Stimulated activated CD4-positive, alpha-beta T cell treated with anti-CD3 and anti-CD28 coated beads, TNF-alpha, amount 100 ng/mL, for 48 hours (primary cell): Measurements from ENCODE around the gene HDAC2.
"Not testable (repeated sequence)": the region's sequence is repeated elsewhere in the genome, so short reads cannot be mapped to it uniquely, and the experiment has no call there.

Source experiments
- DNase-seq, 3 donors: peaks; one replicate each; pipeline ENCODE4 v3.0.0-alpha.2; 2020; ENCODE audit warnings: low read depth in 3 of 3

HDAC2 gene

GRCh38 chr6:113970805-113971676 lies at the start of gene HDAC2:
HDAC2 (minus strand) TSS chr6:113971148; CDS start chr6:113970908, 240 bp downstream.
- DNase-seq = peak; percentile 74 to 85 (median 78)

- DNase-seq = no peak
Observed at GRCh38 chr6:114020196-114020595, 49.2 kb upstream of the HDAC2 start.

DNA sequence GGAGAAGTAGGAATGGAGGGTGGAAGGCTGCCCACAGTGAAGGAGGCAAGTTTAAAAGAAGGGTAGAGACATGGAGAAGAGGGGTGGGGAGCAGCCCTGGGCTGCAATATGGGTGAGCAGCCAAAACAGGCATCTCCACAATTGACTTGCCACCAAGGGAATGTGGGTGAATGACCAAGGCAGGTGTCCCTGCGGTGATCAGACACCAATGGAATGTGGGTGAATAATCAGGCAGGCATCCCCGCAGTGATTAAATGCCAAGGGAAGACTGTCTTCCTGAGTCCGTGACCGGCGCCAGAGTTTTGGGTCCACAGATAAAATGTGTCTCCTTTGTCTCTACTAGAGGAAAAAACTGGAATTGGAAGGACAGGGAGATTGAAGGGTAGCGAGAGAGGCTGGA lies 46.2 kb upstream of the HDAC2 start:
- not testable (repeated sequence) for DNase-seq

DNA sequence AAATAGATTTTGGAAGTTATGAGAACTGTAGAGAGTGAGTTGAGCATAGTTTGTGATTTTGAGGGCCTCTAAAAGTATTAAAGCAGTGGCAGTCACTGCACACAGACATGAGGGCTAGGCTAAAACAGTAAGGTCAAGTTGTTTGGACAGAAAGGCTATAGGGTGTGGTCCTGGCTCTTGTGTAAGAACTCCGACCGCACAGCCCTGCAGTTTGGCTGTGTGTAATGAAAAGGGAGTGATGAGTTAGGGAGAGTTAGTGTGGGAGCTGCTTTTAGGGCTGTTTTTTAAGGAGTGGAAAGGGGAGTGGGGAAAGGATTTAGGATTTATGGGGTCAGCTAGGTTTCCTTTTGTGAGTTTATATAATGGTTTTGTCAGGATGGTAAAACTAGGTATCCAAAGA lies 43.2 kb upstream of the HDAC2 start:
- DNase-seq = not testable (repeated sequence)

DNA sequence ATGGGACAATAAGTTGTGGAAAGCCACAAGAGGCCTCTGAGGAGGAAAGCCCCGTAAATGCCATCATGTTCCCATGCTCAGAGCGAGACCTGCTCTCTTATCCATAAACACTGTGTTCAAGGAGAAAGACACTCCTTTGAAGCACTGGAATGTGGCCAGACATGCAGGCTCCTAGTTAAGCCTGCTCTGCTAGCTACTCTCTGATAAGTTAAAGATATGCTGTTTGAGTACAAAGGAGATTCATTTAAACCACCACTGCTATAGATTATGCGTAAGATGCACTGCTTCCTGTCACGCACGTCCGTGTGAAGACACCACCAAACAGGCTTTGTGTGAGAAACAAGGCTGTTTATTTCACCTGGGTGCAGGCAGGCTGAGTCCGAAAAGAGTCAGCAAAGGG lies 40.5 kb upstream of the HDAC2 start:
- DNase-seq = not testable (repeated sequence)

DNA sequence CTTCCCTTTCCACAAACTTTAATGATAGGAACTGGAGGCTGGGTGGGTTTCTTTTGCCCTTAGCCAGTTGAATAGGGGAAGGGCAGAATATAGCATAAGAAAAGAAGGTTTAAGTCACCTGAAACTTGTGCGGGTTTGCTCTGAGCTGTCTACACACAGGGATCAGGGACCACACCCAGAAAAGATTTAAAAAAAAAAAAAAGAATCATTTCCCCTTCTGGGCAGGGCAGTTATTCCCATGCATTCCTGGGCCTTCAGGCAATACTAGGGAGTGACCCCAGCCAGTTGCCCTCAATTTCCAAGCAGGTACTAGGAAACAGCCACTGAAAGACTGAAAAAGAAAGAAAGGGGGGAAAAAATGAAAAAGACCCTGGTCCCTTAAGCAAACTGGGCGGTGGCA lies 39.6 kb upstream of the HDAC2 start:
- no peak for DNase-seq

DNA sequence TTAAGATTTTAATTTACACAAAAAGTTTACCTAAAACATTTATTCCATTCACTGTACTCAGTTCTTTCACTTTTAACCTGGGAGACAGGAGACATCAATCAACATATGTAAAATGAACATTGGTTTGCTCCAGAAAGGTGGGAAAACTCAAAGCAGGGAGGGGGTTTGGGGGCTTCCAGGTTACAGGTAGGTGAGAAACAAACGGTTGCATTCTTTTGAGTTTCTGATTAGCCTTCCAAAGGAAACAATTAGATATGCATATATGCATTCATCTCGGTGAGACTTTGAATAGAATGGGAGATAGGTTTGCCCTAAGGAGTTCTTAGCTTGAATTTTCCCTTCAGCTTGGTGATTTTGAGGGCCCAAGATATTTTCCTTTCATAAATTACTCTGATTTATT lies 38.2 kb upstream of the HDAC2 start:
- no peak for DNase-seq

GRCh38 chr6:114008331-114008730 lies 37.4 kb upstream of the HDAC2 start:
- no peak for DNase-seq

- DNase-seq = no peak
Observed at GRCh38 chr6:114007516-114007915, 36.6 kb upstream of the HDAC2 start.

DNA sequence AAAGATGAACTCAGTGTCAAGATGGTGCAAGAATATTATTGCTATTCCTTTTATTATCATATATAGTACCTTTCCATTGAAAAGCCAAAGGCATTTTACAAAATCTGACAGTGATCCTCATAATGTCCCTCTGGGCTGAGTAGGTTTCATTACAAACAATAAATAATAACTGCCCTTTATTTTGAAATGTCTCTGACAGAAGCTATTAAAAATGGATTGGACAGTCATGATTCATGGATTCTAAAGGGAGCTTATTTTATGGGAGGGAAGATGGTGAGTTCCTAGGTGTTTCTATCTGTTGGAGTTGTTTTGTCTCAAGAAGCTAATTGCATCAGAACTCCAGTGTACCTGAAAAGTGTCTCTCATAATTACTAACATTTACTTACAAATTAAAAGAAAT lies 30.4 kb upstream of the HDAC2 start:
- no peak for DNase-seq

DNA sequence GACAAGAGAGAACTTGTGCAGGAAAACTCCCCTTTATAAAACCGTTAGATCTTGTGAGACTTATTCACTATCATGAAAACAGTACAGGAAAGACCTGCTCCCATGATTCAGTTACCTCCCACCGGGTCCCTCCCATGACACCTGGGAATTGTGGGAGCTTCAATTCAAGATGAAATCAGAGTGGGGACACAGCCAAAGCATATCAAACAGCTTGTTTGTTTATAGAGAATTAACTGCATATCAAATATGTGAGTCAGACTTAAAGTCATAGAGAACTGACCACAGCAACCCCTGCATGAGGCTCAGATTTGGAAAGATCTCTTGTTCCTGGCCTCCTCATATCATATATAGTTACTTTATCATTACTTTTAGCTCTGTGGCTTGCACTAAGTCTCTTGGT lies 29.1 kb upstream of the HDAC2 start:
- DNase-seq = no peak

DNA sequence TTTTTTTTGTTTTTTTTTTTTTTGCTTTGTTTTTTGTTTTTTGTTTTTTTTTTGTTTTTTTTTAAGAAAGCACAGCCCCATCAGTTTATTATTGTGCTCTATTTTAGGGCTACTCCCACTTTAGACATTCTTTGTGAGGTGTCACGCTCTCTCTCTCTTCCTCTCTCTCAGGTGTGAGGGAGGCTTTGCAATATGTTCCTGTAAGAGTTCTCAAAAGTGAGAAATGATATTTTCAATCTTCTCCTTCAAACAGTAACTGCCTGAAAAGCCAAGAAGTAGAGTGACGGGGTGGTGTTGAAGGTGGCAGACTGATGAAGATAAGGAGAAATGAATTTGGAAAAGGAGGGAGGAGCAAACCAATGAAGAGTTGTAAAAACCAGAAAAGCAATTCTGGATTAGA lies 28.3 kb upstream of the HDAC2 start:
- DNase-seq = no peak

GRCh38 chr6:113998811-113999210 lies 27.9 kb upstream of the HDAC2 start:
- DNase-seq = no peak

DNA sequence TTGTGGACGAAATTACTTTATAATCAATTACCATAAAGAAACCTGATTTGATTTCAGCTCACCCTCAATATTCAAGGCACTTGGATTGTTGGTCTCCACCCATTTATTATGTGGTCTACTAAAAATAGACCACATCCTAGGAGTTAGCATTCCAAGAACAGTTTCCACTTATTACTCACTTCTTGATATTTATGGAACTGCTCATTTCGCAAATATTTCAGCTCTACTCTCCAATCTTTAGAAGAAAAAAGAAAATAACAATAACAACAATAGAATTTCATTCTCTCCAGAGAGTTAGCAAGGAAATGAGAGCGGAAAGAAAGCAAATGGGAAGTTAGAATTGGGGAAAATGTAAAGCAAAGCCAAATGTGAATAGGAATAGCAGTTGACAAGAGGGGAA lies 26.2 kb upstream of the HDAC2 start:
- DNase-seq = no peak

GRCh38 chr6:113995634-113996033 lies 24.7 kb upstream of the HDAC2 start:
- no peak for DNase-seq

- no peak for DNase-seq
Observed at GRCh38 chr6:113994934-113995342, 24.0 kb upstream of the HDAC2 start.

DNA sequence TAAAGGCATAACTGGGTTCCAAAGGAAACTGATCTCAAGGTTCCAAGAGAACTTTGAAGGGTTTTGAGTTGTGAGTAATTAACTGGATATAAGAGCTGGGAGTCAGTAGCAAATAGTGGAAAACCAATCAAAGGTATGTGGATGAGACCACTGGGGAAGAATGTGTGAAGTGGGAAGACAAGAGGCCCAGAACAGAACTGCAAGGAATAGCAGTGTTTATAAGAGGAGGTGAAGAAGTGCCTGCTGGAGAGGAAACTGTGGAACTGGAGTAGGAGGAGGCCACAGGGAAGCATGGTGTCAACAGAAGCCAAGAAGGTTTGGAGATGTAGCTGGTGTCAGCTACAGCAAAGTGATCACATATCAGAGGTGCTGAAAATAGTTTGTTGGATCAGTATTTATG lies 18.7 kb upstream of the HDAC2 start:
- no peak for DNase-seq

- not testable (repeated sequence) for DNase-seq
Observed at GRCh38 chr6:113982675-113983074, 11.7 kb upstream of the HDAC2 start.

- no peak for DNase-seq
Observed at GRCh38 chr6:113982055-113982550, 11.2 kb upstream of the HDAC2 start.

DNA sequence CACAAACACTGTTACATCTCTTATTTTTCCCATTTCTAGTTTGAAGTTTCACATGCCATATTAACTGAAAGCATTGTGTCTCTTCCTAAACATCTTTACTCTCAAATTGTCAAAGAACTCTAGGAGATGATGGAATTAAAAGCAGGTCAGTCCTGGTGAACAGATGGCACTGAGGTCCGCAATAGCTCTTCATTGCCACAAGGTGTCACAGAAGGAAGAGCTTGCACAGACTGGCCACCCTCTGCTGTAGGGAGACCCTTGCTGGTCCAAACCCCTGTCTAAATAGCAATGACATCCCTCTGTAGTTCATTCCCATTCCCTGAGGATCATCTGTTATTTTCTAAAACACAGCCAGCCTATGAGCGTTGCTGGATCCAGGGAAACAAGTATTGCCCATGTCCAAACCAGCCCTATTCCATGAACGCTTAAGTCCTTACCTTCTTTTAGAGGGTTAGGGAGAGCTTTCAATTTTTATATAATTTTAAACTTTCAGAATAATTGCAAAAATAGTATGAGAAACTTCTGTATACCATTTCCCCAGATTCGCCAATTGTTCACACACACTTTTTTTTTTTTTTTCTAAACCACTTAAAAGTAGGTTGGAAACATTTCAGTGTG lies 10.1 kb upstream of the HDAC2 start:
- no peak for DNase-seq

DNA sequence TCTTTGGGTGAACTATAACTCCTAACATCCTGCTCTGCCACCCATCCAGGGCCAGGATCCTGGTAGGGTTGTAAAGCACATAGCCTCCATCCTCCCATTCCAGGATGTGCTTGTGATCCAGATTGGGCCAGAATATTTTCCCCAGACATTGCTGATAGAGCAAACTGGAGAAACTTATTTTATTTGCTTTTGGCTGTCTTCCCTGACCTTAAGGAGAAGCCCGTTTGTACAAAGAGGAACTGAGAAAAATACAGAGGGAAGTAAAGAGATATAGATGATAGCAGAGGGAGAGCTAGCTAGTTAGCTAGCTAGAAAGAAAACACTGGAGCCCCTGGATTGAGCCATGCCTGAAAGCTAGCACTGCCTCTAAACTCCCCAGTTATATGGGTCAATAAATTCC lies 9.0 kb upstream of the HDAC2 start:
- DNase-seq = no peak

DNA sequence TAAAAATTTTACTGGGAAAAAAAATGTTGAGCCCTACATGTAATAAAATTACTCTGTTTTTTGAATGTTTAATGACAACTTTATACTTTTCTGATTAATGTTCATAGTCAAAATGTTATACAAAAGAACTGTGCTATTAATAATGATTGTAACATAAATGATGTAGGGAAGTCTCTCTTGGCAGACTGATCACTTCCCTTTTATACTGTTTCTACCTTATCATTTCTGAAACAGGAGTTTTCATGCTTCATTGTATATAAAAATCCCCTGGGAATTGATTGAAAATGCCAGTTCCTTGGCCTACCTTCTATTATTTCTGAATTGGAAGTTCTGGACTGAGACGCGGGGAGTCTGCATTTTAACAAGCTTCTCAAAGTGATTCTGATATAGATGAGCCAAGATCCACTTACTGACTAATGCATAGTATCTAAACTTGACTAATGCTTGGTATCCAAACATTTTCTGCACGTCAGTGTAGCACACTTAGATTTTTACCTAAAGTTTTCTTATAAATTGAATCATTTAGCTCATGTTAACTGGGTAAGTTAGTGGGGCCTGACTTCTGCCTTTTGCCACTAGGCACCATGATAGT lies 7.2 kb upstream of the HDAC2 start:
- no peak for DNase-seq

GRCh38 chr6:113976806-113977205 lies 5.9 kb upstream of the HDAC2 start:
- DNase-seq = no peak
